NT2/D1 (cell line): Measurements from ENCODE around the gene ZNF319.

Experiments used
- SUZ12 ChIP-seq: IDR thresholded peaks from 2 replicates; pipeline ENCODE4 v1.6.1; 2011; ENCODE audit not compliant: insufficient read length, insufficient read depth; ENCODE audit errors: extremely low read depth
- YY1 ChIP-seq: IDR thresholded peaks from 2 replicates; pipeline ENCODE4 v1.6.1; 2011; ENCODE audit not compliant: insufficient read length, insufficient read depth
- ZNF274 ChIP-seq: IDR thresholded peaks from 2 replicates; pipeline ENCODE4 v1.6.1; 2011; ENCODE audit warnings: mild to moderate bottlenecking, low read depth, low read length

- TF ChIP-seq YY1 = no peak
- no peak for TF ChIP-seq ZNF274
- no peak for TF ChIP-seq SUZ12
These were observed 47.3 kb upstream of the ZNF319 start for GRCh38 chr16:58047557-58048348.
